Esophagus squamous epithelium (tissue), 5 donors: ENCODE results near the gene C19orf38. TPM values are rescaled to one million over a fixed set of nuclear protein-coding genes. Genes with fewer than 3 reads are reported as not detected.
A peak's percentile ranks its signal among the peaks of the same experiment; 100 is the strongest.
"Not testable (repeated sequence)": the region's sequence is repeated elsewhere in the genome, so short reads cannot be mapped to it uniquely, and the experiment has no call there.

Experiments
- DNase-seq: peaks from one replicate; lab custom pipeline; 2025; lab: John Stamatoyannopoulos, UW
- H3K27ac ChIP-seq, 4 donors: fragments of 200-600 bp; sonication (generic); one replicate each; pipeline ENCODE4 v1.5.1; 2016 to 2019; ENCODE audit warnings: mild to moderate bottlenecking in 1 of 4
- H3K27me3 ChIP-seq, 4 donors: fragments of 200-600 bp; sonication (generic); 1 replicate in 3 of 4; 2 replicates in 1 of 4; pipeline versions ENCODE4 v1.5.1 to v1.6.0; 2017 to 2021; ENCODE audit warnings: antibody characterized with exemption in 1 of 4
- H3K36me3 ChIP-seq, 3 donors: fragments of 200-600 bp; sonication (generic); one replicate each; pipeline ENCODE4 v1.5.1; 2016 to 2019
- H3K4me1 ChIP-seq, 3 donors: fragments of 200-600 bp; sonication (generic); one replicate each; pipeline ENCODE4 v1.5.1; 2017 to 2019
- H3K4me3 ChIP-seq, 4 donors: fragments of 200-600 bp; sonication (generic); 1 replicate in 3 of 4; 2 replicates in 1 of 4; pipeline ENCODE4 v1.5.1; 2016 to 2019; ENCODE audit warnings: mild to moderate bottlenecking in 2 of 4, moderate library complexity in 1 of 4
- H3K9me3 ChIP-seq, 3 donors: fragments of 200-600 bp; sonication (generic); one replicate each; pipeline ENCODE4 v1.5.1; 2016 to 2019
- POLR2A ChIP-seq, 4 donors: fragments of 450-650 bp; IDR thresholded peaks; one replicate each; pipeline ENCODE4 v1.6.1; 2017; ENCODE audit warnings: antibody characterized with exemption in 4 of 4, mild to moderate bottlenecking in 4 of 4, moderate library complexity in 3 of 4
- WGBS, 2 donors: methylation state at CpG; one replicate each; pipeline ENCODE4 v1.1.5; 2018; 5-methylcytosine and 5-hydroxymethylcytosine counted together
- intact Hi-C: fragments of 100-400 bp; cut with DNase I; formaldehyde crosslinking; loops from one replicate; pipeline ENCODE4 v1.15.0; 2022
- total RNA-seq, 4 donors: library from RNA; depleted of rRNA; stranded (reverse); fragments of >200 nt; gene quantifications; one replicate each; pipeline ENCODE4 v1.1.0, GENCODE V29; 2016
- TF ChIP-seq, protein P1 (sequence below), 6 experiments: fragments of 450-650 bp in 4 of 6; fragments of 200-600 bp in 2 of 6; sonication (generic) in 2 of 6; IDR thresholded peaks; one replicate each; pipeline ENCODE4 v1.5.1; 2016 to 2019; ENCODE audit warnings: antibody characterized with exemption in 6 of 6, mild to moderate bottlenecking in 4 of 6, moderate library complexity in 4 of 6
- donor health status: DM: yes; HTN: yes; CAD: no.

Gene C19orf38
- total RNA-seq, 4 donors from 2014 or later, result 0.38 to 1.3 TPM; not detected in 2

DNA sequence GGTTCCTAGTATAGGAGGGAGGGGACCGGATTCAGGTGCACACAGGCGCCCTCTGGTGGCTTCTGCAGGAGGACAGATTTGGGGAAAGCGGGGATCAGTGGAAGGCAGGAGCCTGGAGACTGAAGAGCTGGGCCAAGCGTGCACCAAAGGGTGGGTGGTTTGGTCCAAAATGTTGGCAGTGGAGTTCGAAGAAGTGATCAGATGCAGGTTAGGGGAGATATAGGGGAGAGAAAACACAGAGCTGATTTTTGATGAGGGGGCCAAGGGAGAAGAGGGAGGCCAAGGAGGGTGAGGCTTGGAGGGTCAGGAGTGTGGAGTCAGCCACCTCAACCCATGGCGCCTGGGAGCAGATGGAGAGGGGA, 16.3 kb downstream of the C19orf38 start:
- H3K4me1 ChIP-seq, result peaks cover 0 to 20% (median 8%) of the 10 kb centered on the region in 3 donors
- H3K36me3 ChIP-seq, result no peaks in the 10 kb centered on the region
- H3K27me3 ChIP-seq, result no peaks in the 10 kb centered on the region
- no peak for TF ChIP-seq POLR2A (IDR thresholded peaks at IDR 0.05)
- TF ChIP-seq, protein P1, sequence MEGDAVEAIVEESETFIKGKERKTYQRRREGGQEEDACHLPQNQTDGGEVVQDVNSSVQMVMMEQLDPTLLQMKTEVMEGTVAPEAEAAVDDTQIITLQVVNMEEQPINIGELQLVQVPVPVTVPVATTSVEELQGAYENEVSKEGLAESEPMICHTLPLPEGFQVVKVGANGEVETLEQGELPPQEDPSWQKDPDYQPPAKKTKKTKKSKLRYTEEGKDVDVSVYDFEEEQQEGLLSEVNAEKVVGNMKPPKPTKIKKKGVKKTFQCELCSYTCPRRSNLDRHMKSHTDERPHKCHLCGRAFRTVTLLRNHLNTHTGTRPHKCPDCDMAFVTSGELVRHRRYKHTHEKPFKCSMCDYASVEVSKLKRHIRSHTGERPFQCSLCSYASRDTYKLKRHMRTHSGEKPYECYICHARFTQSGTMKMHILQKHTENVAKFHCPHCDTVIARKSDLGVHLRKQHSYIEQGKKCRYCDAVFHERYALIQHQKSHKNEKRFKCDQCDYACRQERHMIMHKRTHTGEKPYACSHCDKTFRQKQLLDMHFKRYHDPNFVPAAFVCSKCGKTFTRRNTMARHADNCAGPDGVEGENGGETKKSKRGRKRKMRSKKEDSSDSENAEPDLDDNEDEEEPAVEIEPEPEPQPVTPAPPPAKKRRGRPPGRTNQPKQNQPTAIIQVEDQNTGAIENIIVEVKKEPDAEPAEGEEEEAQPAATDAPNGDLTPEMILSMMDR (IDR thresholded peaks at IDR 0.05), result peak; percentile 78 to 90 (median 86)
- H3K27ac ChIP-seq, result peak overlapping the region in 3 of 4 donors; percentile 20 to 73 (median 33)
- H3K4me3 ChIP-seq, result peak overlapping the region in 2 of 4 donors; percentile 10 to 33
- DNase-seq, result no peak
- 9 to 15% methylated on average over 6 of the region's 6 CpGs for WGBS, 2 donors
- intact Hi-C loops, result loop anchor here (5.0 kb wide), 1 partner anchor 147 kb away; the partner anchor contains the start of gene DNM2
- H3K9me3 ChIP-seq, result no peaks in the 10 kb centered on the region

DNA sequence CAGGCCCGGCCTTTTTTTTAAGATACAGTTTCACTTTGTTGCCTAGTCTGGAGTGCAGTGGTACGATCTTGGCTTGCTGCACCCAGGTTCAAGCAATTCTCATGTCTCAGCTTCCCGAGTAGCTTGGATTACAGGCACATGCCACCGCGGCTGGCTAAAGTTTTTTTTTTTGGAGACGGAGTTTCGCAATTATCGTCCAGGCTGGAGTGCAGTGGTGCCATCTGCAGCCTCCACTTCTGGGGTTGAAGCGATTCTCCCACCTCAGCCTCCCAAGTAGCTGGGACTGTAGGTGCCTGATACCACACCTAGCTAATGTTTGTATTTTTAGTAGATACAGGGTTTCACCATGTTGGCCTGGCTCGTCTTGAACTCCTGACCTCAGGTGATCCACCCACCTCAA, 18.3 kb downstream of the C19orf38 start:
- intact Hi-C loops, result no loop called here
- Histone ChIP-seq H3K4me3 (no peak overlapping the region), H3K27ac (no peak overlapping the region), H3K4me1 (peaks cover 0 to 28% (median 13%) of the 10 kb centered on the region in 3 donors), H3K36me3 (no peaks in the 10 kb centered on the region), H3K27me3 (no peaks in the 10 kb centered on the region), H3K9me3 (no peaks in the 10 kb centered on the region)
- TF ChIP-seq, protein P1 (IDR thresholded peaks at IDR 0.05), result no peak
- TF ChIP-seq POLR2A (IDR thresholded peaks at IDR 0.05), result no peak
- WGBS, 2 donors, result 76 to 96% methylated on average over 9 to 10 of the region's 10 CpGs
- no peak for DNase-seq

DNA sequence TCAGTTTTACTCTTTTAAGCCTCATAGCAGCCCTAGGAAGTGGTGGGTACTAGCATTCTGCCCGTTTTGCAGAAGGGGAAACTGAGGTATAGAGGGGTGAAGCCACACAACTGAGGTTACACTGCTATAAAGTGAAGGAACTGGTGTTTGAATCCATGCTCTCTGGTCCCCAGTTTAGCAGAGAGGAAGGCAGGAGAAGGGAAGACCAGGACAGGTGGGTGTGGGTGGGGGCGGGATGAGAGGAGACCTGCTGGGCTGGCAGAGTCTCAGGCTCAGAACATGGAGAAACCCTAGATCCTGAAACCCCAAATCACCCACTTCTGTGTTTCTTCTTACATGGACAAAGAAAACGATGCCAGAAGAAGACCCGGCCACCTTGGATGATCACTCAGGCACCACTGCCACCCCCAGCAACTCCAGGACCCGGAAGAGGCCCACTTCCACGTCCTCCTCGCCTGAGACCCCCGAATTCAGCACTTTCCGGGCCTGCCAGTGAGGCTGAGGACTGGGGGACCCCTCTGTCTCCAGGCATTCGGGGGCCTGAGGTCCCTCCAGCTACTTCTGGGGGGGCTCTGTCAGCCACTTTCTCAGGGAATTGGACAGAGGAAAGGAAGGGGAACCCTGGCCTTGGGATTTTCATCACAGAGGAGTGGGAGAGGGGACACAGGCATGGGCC, 20.8 kb downstream of the C19orf38 start:
- Histone ChIP-seq H3K9me3 (no peaks in the 10 kb centered on the region), H3K4me1 (peaks cover 10 to 33% (median 15%) of the 10 kb centered on the region in 3 donors), H3K27ac (no peak overlapping the region), H3K4me3 (no peak overlapping the region), H3K27me3 (no peaks in the 10 kb centered on the region), H3K36me3 (no peaks in the 10 kb centered on the region)
- TF ChIP-seq, protein P1 (IDR thresholded peaks at IDR 0.05), result no peak
- no peak for TF ChIP-seq POLR2A (IDR thresholded peaks at IDR 0.05)
- intact Hi-C loops, result no loop called here
- DNase-seq, result no peak
- WGBS, 2 donors, result 84 to 89% methylated on average over 6 to 9 of the region's 10 CpGs

DNA sequence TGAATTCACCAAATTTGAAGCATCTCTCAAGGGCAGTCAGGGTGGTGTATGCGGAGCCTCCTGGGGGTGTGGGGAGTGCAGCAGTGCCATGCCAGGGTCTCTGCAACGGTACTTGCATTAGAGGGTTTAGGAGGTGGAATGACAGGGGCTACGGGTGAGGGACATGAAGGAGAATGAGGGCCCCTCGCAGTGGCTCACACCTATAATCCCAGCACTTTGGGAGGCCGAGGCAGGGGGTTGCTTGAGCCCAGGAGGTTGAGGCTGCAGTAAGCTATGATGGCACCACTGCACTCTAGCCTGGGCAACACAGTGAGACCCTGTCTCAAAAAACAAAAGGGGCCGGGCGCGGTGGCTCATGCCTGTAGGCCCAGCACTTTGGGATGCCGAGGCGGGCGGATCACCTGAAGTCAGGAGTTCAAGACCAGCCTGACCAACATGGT, 21.7 kb downstream of the C19orf38 start:
- not testable (repeated sequence) for H3K36me3 ChIP-seq, H3K27me3 ChIP-seq, H3K4me3 ChIP-seq, H3K9me3 ChIP-seq, DNase-seq
- intact Hi-C loops, result loop anchor here (5.0 kb wide), 1 partner anchor 57 kb away; the partner anchor contains the start of genes TIMM29 and YIPF2
- Histone ChIP-seq H3K27ac (peak overlapping the region in 2 of 4 donors; percentile 83 to 90), H3K4me1 (peaks cover 10 to 25% (median 11%) of the 10 kb centered on the region in 3 donors)
- 80 to 89% methylated on average over 4 to 8 of the region's 11 CpGs for WGBS, 2 donors

DNA sequence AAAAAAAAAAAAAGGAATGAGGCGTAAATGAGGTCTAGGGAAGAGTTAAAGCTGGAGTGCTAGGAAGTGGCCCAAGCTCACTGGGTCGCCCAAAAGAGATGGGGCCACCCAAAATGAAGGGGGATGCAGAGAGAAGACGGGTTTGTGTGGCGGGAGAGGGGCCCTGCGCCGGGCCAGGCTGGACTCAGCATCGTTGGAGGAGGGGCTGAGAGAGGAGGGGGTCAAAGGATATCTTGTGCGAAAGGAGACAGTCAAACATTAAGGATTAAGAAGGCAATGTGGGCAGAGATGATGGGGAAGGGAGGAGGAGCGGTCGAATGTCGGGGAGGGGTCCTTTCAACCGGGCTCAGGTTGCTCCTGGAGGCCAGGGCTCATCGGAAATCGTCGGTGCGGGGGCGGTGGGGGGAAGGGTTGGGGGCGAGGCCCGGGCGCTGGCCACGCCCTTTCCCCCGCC, 22.3 kb downstream of the C19orf38 start:
- no peaks in the 10 kb centered on the region for H3K36me3 ChIP-seq
- H3K4me1 ChIP-seq, result peaks cover 10 to 32% (median 11%) of the 10 kb centered on the region in 3 donors
- H3K9me3 ChIP-seq, result no peaks in the 10 kb centered on the region
- H3K4me3 ChIP-seq, result peak overlapping the region; percentile 27 to 68 (median 52)
- DNase-seq, result no peak
- WGBS, 2 donors, result 1 to 3% methylated on average over 12 to 15 of the region's 22 CpGs
- intact Hi-C loops, result loop anchor here (5.0 kb wide), 1 partner anchor 57 kb away; the partner anchor contains the start of genes TIMM29 and YIPF2
- H3K27me3 ChIP-seq, result no peaks in the 10 kb centered on the region
- TF ChIP-seq, protein P1 (IDR thresholded peaks at IDR 0.05), result no peak
- TF ChIP-seq POLR2A (IDR thresholded peaks at IDR 0.05), result no peak
- peak overlapping the region; percentile 73 to 90 (median 86) for H3K27ac ChIP-seq
